Suprapubic skin (tissue), 3 donors: ENCODE measurements around the gene MYMX.

ENCODE experiments used
- POLR2A ChIP-seq, 2 donors: fragments of 450-650 bp; IDR thresholded peaks; one replicate each; pipeline ENCODE4 v1.6.1; 2017; ENCODE audit warnings: antibody characterized with exemption in 2 of 2, mild to moderate bottlenecking in 2 of 2, moderate library complexity in 2 of 2
- TF ChIP-seq, protein P1 (sequence below), 2 donors: fragments of 200-600 bp in 1 of 2; fragments of 450-650 bp in 1 of 2; sonication (generic) in 1 of 2; IDR thresholded peaks; one replicate each; pipeline ENCODE4 v1.5.1; 2016 to 2019; ENCODE audit warnings: antibody characterized with exemption in 2 of 2, mild to moderate bottlenecking in 1 of 2, moderate library complexity in 1 of 2

DNA sequence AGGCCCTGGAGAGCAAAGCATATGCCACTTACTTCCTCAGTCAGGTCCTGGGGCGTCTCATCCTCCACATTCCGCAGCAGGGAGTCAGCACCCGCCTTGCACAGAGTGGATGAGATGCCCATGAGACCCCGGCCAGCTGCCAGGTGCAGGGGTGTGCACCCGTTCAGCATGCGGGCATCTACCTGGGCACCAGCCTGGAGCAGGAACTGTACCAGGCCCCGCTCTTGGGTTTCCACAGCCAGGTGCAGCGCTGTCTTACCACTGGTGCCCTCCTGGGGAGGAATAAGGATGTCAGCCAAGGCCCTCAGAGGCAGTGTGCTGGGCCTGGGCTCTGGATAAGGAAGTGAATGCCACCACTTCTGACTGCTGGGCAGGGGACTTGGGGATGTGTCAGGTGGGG lies 43.3 kb downstream of the MYMX start:
- TF ChIP-seq, protein P1, sequence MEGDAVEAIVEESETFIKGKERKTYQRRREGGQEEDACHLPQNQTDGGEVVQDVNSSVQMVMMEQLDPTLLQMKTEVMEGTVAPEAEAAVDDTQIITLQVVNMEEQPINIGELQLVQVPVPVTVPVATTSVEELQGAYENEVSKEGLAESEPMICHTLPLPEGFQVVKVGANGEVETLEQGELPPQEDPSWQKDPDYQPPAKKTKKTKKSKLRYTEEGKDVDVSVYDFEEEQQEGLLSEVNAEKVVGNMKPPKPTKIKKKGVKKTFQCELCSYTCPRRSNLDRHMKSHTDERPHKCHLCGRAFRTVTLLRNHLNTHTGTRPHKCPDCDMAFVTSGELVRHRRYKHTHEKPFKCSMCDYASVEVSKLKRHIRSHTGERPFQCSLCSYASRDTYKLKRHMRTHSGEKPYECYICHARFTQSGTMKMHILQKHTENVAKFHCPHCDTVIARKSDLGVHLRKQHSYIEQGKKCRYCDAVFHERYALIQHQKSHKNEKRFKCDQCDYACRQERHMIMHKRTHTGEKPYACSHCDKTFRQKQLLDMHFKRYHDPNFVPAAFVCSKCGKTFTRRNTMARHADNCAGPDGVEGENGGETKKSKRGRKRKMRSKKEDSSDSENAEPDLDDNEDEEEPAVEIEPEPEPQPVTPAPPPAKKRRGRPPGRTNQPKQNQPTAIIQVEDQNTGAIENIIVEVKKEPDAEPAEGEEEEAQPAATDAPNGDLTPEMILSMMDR (IDR thresholded peaks at IDR 0.05) = no peak
- TF ChIP-seq POLR2A (IDR thresholded peaks at IDR 0.05) = no peak
